Thymus (tissue), 11 donors: Measurements from ENCODE around the gene ZSWIM2. TPM values are rescaled to one million over a fixed set of nuclear protein-coding genes. Genes with fewer than 3 reads are reported as not detected.

ENCODE experiments used
- DNase-seq, 9 donors: peaks; one replicate each; pipeline ENCODE4 v3.0.0-alpha.2; 2013; ENCODE audit warnings: low spot score in 9 of 9, low read depth in 6 of 9, missing footprints in 1 of 9
- H3K27ac ChIP-seq, 2 donors: one replicate each; pipeline ENCODE4 v1.5.1; 2013; ENCODE audit warnings: control low read depth in 1 of 2, low read depth in 1 of 2, low read length in 1 of 2, mild to moderate bottlenecking in 1 of 2, moderate library complexity in 1 of 2
- H3K27me3 ChIP-seq, 2 donors: one replicate each; pipeline ENCODE4 v1.5.1; 2013; ENCODE audit warnings: low read length in 1 of 2; ENCODE audit not compliant: control insufficient read depth in 2 of 2, insufficient read depth in 1 of 2
- H3K36me3 ChIP-seq, 2 donors: one replicate each; pipeline ENCODE4 v1.5.1; 2013; ENCODE audit warnings: low read length in 1 of 2, mild to moderate bottlenecking in 1 of 2, moderate library complexity in 1 of 2; ENCODE audit not compliant: control insufficient read depth in 2 of 2, insufficient read depth in 2 of 2
- H3K4me1 ChIP-seq, 2 donors: one replicate each; pipeline ENCODE4 v1.5.1; 2013; ENCODE audit warnings: low read length in 2 of 2; ENCODE audit not compliant: control insufficient read depth in 2 of 2, insufficient read depth in 2 of 2
- H3K4me3 ChIP-seq, 2 donors: one replicate each; pipeline ENCODE4 v1.5.1; 2013; ENCODE audit warnings: low read length in 2 of 2, control low read depth in 1 of 2, mild to moderate bottlenecking in 1 of 2
- H3K9me3 ChIP-seq, 2 donors: one replicate each; pipeline ENCODE4 v1.5.1; 2013; ENCODE audit warnings: low read length in 1 of 2, mild to moderate bottlenecking in 1 of 2; ENCODE audit not compliant: control insufficient read depth in 2 of 2, insufficient read depth in 1 of 2
- WGBS: extraction: QIAGEN DNeasy Blood & Tissue Kit; methylation state at CpG from one replicate; pipeline ENCODE4 v1.1.7; 2013; 5-methylcytosine and 5-hydroxymethylcytosine counted together
- polyA plus RNA-seq: library from polyadenylated mRNA; stranded (reverse); fragments of 200-250 nt; gene quantifications from one replicate; pipeline ENCODE4 v1.2.3, GENCODE V29; 2013
- total RNA-seq: library from RNA; stranded (reverse); fragments of 120-200 nt; gene quantifications from one replicate; pipeline ENCODE4 v1.2.4, GENCODE V29; 2013
- donor health status: healthy.

ZSWIM2 gene
- total and polyA plus RNA-seq, 2 donors: not detected

GRCh38 chr2:186855216-186855615, 6.2 kb upstream of the ZSWIM2 start:
- Histone ChIP-seq H3K4me1 (no peaks in the 10 kb centered on the region), H3K4me3 (no peak overlapping the region), H3K27me3 (no peaks in the 10 kb centered on the region), H3K27ac (no peak overlapping the region), H3K9me3 (no peaks in the 10 kb centered on the region), H3K36me3 (no peaks in the 10 kb centered on the region)
- DNase-seq: no peak
- 98% methylated on average over 5 of the region's 5 CpGs for WGBS

DNA sequence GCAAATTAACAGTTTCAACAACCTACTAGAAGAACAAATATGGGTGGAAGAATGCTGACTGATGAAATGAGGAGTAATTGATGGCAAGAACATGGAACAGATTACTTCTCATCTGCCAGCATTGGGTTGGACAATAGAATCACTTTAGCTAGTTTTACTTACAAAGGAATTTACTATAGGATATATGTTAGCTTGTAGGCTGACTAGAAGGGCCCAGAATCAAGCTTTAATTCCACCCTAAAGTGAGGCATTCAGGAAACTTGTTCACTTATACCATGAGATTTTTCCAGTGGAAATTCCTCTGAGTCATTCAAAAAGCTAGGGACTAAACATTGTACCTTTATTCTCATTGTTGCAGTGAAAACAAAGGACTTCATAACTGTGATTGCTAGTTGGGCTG, 5.0 kb upstream of the ZSWIM2 start:
- Histone ChIP-seq H3K4me3 (no peak overlapping the region), H3K27ac (no peak overlapping the region), H3K27me3 (no peaks in the 10 kb centered on the region), H3K9me3 (no peaks in the 10 kb centered on the region), H3K4me1 (peaks cover 5 to 6% of the 10 kb centered on the region in 2 donors), H3K36me3 (no peaks in the 10 kb centered on the region)
- DNase-seq: no peak

DNA sequence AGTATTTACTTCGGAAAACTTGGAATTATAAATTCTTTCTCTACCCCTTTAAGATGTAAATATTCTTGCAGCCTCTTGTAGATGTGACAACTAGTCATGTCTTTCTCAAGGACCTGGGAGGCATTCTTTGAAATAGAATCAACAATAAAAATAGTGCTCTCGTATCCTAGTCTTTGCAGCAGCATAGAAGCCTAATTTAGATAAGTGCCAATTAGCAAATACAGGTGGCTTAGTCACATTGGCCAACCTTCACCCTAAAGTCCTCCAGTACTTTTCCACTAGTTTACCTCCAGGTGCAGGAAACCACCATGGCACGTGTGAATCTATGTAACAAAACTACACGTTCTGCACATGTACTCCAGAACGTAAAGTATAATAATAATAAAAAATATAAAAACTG, 3.5 kb upstream of the ZSWIM2 start:
- no peaks in the 10 kb centered on the region for H3K27me3 ChIP-seq
- H3K36me3 ChIP-seq: no peaks in the 10 kb centered on the region
- H3K9me3 ChIP-seq: no peaks in the 10 kb centered on the region
- no peak overlapping the region for H3K4me3 ChIP-seq
- peaks cover 6 to 11% of the 10 kb centered on the region in 2 donors for H3K4me1 ChIP-seq
- no peak for DNase-seq
- 96% methylated on average over 5 of the region's 5 CpGs for WGBS
- H3K27ac ChIP-seq: no peak overlapping the region

DNA sequence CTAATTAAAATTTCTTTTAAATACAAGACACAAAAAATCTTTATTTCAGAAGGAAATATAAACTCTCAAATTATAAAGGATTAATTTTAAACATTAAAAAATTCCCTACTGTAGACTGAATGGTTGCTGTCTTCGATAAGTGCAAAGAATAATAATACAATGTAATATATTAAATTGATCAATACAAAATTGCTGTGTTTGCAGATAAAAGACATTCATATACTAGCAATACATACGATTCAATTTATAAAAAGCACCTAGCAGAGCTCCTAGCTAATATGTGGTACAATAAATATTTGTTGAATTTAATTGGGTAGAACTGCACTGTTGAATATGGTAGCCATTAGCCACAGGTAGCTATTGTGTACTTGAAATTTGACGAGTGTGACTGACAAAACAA, 6.6 kb downstream of the ZSWIM2 start:
- Histone ChIP-seq H3K4me1 (no peaks in the 10 kb centered on the region), H3K27me3 (no peaks in the 10 kb centered on the region), H3K9me3 (no peaks in the 10 kb centered on the region), H3K36me3 (no peaks in the 10 kb centered on the region), H3K27ac (no peak overlapping the region), H3K4me3 (no peak overlapping the region)
- no peak for DNase-seq
- WGBS: 96% methylated on average over 3 of the region's 3 CpGs

DNA sequence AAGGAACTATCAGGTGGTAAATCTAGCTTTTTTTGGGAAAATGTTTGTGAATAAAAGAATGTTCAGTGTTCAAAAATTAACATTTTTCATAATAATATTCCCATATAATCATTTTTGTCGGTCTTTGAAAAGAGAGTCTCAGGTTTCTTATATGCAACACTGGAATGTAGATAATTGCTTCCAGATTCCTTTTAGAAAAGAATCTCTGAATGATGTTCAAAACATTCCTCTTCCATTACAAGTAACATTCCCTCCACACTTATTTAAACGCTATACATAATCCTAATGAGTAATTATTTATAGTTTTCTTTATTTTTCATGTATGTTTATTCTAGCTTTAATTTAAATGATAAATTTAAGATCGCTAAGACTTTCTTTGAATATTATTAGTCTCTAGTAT, 7.0 kb downstream of the ZSWIM2 start:
- Histone ChIP-seq H3K27ac (no peak overlapping the region), H3K36me3 (no peaks in the 10 kb centered on the region), H3K9me3 (no peaks in the 10 kb centered on the region), H3K4me1 (no peaks in the 10 kb centered on the region), H3K4me3 (no peak overlapping the region), H3K27me3 (no peaks in the 10 kb centered on the region)
- no peak for DNase-seq
- WGBS: 92% methylated on average over 3 of the region's 3 CpGs

- H3K4me1 ChIP-seq: no peaks in the 10 kb centered on the region
- no peak for DNase-seq
- H3K9me3 ChIP-seq: no peaks in the 10 kb centered on the region
- H3K4me3 ChIP-seq: no peak overlapping the region
- no peaks in the 10 kb centered on the region for H3K27me3 ChIP-seq
- 84% methylated on average over 1 of the region's 1 CpG for WGBS
- H3K36me3 ChIP-seq: no peaks in the 10 kb centered on the region
- H3K27ac ChIP-seq: no peak overlapping the region
These were observed 13.3 kb downstream of the ZSWIM2 start for GRCh38 chr2:186835628-186836027.

GRCh38 chr2:186827862-186828492, 21.0 kb downstream of the ZSWIM2 start:
- WGBS: 90% methylated on average over 2 of the region's 2 CpGs
- Histone ChIP-seq H3K4me3 (no peak overlapping the region), H3K27me3 (no peaks in the 10 kb centered on the region), H3K4me1 (no peaks in the 10 kb centered on the region), H3K9me3 (no peaks in the 10 kb centered on the region), H3K36me3 (no peaks in the 10 kb centered on the region), H3K27ac (no peak overlapping the region)
- no peak for DNase-seq

GRCh38 chr2:186827411-186827810, 21.6 kb downstream of the ZSWIM2 start:
- Histone ChIP-seq H3K27me3 (no peaks in the 10 kb centered on the region), H3K9me3 (no peaks in the 10 kb centered on the region), H3K36me3 (no peaks in the 10 kb centered on the region), H3K4me3 (no peak overlapping the region), H3K27ac (no peak overlapping the region), H3K4me1 (no peaks in the 10 kb centered on the region)
- WGBS: 97% methylated on average over 2 of the region's 2 CpGs
- no peak for DNase-seq

DNA sequence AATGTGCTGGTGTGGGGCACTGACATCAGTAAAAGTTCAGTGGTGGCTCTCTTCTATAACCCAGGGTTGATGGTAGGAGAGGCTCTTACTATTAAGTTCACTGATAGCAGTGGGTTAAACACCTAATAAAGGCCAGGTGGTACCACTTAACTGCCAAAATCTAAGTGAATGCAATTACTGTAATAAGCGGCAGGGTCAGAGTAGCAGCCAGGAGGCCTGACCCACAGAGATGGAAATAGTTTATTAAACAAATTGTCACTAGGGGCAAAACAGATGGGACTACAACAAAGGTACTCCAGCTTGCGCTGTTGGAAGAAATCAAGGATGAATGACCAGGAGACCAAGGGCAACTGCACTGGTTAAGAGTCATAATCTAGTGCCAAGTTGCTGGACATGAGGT, 26.6 kb downstream of the ZSWIM2 start:
- Histone ChIP-seq H3K4me3 (no peak overlapping the region), H3K27me3 (no peaks in the 10 kb centered on the region), H3K36me3 (no peaks in the 10 kb centered on the region), H3K27ac (no peak overlapping the region), H3K4me1 (no peaks in the 10 kb centered on the region), H3K9me3 (no peaks in the 10 kb centered on the region)
- 96% methylated on average over 2 of the region's 2 CpGs for WGBS
- DNase-seq: no peak

DNA sequence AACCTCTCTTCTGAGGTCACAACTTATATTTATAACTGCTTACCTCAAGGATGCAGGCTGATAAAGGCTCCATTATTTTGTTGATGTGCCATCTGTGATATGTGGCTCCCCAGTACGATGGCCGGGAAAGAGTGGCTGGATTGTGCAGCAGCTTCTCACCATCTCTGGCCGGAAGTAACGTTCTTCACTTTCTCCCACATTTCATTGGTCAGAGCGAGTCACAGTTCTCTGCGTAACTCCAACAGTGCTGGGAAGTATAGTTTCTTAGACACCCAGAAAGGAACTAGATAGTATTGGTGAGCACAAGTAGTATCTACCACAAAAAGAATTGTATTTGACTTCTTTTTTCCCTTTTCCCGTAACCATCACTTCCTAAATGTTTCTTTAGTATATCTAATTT, 28.7 kb downstream of the ZSWIM2 start:
- no peaks in the 10 kb centered on the region for H3K4me1 ChIP-seq
- no peak overlapping the region for H3K4me3 ChIP-seq
- H3K27me3 ChIP-seq: no peaks in the 10 kb centered on the region
- no peaks in the 10 kb centered on the region for H3K9me3 ChIP-seq
- no peak for DNase-seq
- no peak overlapping the region for H3K27ac ChIP-seq
- no peaks in the 10 kb centered on the region for H3K36me3 ChIP-seq
- WGBS: 95% methylated on average over 7 of the region's 7 CpGs
